Activated naive CD4-positive, alpha-beta T cell treated with anti-CD3 and anti-CD28 coated beads, Interleukin-2, amount 50 U/mL, for 16 hours (primary cell): Measurements from ENCODE around the gene ADPRM.

Source experiments
- DNase-seq: peaks from one replicate; pipeline ENCODE4 v3.0.0-alpha.2; 2020

The ADPRM gene

DNA sequence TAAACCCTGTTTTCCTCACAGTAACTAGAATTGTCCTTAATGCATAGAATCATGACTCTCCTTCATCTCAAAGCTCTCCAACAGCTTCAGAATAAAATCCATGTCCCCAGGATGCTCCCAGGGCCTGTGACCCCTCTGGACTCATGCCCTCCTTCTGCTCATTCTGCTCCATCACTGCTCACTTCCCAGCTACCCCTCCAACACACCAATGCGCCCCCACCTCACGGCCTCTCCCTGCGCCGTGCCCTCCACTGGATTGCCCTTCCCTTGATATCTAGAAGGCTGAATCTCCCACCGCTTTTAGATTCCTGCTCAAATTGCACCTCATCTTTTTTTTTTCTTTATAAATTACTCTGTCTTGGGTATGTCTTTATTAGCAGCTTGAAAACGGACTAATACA lies 45.0 kb downstream of the ADPRM start:
- DNase-seq, result no peak

DNA sequence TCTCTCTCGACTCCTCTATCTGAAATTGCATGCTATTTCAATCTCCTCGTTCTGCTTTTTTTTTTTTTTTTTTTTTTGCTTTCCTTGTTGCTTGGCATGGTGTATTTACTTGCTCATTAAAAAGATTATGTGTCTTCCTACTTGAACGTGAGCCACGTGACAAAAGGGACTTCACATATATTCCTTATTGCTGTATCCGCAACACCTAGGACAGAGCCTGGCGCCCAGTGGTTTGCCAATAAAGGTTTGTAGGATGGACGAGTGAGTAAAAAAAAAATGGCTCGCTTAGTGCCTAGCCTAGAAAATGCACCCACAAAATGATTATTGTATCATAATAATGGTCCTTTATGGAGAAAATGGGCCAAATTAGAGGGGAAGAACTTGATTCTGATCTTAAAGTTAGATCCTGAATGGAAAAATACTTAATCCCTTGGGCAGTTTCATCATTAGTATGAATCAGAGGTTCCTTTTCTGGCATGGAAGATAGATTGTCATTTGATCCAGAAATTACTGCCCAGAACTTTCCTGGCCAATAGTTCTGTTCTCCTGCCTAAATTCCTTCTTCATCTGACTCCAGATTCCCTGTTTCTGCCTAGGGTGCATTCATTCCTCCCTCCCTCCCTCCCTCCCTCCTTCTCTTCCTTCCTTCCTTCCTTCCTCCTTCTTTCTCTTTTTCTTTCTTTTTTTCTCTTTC lies 46.1 kb downstream of the ADPRM start:
- no peak for DNase-seq

DNA sequence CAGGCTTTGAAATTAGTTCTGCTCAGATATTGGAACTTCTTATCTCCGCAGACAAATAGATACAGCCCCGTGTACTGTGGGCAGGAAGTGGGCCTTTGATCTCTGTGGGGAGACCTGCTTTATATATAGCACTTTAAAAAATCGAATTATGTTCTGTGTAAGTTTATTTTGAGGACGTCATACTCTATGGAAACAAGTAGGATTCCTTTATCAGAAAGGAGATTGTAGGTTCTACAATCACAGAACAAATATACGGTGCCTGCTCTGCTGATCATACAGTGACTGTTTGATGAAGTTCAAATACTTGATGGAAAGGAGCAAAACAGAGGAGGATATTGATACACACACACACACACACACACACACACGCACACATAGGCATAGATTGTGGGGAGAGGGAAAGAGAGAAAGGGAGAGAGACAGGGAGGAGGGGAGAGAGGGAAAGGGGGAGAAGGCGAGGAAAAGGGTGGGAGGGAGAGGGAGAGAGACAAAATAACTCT lies 47.2 kb downstream of the ADPRM start:
- no peak for DNase-seq

DNA sequence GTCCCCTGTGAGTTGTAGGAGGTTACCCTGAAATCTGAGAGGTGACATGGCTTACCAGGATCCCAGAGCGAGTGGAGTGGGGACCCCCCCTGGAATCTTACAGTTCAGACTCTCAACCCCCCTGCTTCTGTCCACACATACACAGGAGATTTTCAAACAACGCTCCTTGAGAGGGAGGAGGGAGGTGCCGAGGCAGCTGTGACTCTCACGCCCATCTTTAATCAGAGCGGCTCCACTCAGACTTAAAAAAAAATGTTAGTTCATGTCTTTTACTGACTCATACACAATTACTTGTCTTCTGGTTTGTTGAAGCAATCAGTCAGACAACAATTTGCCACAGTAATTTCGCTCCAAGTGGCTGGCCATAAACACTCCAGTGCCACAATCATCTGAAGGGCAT lies 47.8 kb downstream of the ADPRM start:
- DNase-seq, result no peak

DNA sequence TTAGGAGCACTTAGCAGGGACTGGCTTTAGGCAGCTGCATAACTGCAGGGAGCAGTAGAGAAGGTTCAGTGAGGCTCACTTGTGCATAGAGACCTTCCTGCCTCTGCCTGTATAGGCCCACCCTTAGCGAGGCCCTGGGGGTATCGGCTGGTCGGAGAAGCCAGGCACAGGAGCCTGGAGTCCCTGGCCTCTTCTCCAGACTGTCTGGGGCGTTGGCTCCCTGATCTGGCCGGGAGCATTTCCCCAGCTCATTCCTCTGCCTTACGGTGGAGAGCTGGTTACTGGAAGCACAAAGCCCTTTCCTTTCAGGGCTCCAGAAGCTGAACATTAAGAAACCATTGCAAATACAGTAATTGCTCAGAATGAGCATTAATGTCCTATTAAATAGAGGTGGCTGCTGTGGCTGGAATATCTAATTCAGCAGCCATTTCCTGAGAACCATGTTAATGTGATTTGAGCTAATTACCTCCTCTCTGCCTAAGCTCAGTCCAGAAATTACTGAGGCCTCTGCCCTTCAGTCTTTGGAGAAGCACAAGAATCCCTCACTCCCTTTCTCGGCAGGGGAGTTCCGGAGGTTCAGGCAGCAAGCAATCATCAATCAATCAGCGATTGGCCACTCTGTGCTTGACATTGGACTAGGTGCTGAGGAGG lies 51.3 kb downstream of the ADPRM start:
- DNase-seq, result no peak

DNA sequence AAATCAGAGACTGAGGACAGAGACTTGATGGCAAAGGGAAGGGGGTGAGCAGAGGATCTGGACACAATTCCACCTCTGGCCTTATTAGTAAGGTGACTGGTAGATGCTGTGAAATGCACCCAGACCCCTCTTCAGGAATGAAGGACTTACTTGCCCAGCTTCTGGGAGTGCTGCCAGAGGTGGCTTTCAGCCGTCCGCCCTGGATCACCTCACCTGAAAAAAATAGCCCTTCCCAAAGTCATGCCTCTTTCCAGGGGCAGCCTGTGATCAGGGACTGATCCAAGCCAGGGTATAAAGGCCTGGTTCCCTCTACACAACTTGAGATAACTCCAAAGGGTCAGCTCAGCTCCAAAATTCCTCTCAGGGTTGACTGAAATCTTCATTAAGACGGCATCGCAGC lies 52.8 kb downstream of the ADPRM start:
- no peak for DNase-seq

DNA sequence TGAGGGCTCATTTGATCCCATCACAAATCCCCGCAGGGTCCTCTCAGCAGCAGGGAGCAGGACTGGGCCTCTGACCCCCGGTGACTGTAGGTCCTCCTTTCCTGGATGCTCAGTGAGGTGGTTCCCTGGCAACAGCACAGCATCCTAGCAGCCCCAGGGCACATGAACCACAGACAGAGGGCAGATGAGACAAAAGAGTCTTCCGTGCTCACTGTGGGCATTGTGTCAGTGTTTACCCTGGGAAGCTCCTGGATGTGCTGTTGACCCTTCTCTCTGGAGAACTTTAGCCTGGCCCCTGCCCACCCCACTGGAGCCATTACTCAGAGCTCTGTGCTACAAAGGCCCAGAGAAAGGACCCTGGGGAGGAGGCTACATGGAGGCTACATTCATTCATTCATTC lies 54.2 kb downstream of the ADPRM start:
- no peak for DNase-seq

DNA sequence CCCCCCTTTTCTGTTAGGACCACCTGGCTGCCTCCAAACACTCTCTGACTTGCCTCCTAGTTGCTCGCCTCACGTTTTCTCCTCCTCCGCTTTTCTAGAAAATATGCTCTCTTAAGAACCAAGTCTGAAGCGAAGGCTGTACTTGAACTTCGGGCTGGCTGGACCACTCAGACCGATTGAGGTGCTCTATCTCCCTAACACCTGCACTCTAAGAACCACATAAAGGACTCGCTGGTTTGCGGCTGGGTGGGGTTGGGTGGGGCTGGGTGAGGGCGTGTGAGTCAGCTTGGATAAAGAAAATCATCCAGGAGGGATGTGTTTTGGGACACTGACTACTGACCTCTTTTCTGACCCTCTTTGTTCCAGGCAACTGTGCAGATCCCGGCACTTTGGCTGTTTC lies 55.3 kb downstream of the ADPRM start:
- no peak for DNase-seq

DNA sequence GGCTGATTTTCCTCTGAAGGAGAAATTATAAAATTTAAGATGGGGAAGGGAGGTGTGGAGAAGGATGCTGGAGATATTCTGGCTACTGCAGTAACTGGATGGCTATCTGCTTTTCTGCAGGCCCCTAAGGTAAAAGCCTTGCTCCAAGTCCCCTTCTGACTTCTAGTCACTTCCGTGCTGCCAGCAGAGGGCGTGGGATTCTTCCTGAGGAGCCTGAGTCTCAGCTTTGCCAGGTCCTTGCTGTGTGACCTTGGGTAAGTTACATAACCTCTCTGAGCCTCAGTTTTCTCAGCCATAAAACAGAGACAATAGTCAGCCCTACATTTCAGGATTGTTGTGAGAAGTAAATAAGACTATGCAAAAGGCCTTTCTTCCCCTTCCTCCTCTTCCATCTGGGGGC lies 56.7 kb downstream of the ADPRM start:
- DNase-seq, result peak; percentile 16

DNA sequence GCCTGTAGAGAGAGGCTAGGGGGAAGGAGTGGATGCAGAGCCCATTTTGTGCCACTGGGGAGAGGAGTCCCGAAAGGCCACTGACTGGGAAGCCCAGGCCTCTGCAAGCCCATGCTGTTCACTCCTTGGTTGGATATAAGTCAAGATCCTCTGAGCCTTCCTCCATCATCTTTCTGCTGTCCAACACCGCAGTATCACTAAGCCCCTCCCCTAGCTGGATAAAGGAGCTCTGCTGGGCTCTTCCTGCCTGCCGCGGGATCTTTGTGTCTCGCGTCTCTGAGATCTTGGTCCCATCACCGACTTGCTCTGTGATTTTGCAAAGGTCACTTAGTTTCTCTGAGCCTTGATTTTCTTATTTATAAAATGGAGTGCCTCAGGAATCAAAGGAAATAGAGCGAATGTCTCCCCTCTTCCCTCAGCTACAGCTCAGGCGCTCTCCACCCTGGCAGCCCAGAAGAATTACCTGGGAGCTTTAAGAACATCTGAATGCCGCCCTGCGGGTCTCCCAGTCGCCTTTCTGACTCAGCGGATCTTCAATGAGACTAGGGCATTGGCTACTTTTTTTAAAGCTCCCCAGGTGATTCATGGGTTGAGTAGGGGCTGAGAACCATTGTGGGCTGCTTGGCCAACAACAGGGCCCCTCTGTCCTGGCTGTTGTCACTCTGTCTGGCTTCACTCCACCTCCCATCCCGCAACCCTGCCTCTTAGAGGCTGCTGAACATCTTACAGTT lies 57.6 kb downstream of the ADPRM start:
- no peak for DNase-seq

DNA sequence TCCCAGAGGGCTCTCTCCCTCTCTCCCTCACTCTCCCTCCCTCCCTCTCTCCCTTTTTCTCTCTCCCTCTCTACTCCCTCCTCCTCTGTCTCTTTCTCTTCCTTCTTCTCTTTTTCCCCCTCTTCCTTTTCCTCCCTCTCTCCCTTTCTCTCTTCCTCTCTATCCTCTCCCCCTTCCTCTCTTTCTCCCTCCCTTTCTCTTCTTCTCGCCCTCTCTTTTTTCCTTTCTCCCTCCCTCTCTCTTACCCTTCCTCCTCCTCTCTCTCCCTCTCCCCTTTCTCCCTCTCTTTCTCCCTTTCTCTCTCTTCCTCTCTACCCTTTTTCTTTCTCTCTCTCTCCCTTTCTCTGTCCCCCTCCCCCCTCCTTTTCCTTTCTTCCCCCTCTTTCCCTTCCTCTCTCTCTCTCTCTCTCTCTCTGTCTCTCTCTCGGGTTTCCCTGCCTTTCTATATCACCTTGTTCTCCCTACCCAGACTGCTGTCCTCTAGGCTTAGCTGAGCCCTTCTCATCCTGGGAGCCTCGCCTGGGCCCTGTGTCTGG lies 58.3 kb downstream of the ADPRM start:
- no peak for DNase-seq

DNA sequence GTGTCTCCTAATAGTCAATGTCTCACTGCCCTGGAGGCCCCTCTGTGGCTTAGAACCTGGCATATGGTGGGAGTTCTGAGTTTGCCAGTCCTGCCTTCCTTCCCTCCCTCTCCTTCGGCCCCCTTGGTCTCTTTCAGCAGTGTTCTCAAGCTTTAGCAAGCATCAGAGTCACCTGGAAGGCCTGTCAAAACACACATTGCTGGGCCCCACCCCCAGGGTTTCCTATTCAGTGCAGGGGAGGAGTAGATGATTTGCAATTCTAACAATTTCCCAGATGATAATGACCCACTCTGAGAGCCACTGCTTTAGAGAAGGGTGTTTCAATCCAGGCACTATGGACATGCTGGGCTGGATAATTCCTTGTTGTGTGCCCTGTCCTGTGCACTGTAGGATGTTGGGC lies 58.8 kb downstream of the ADPRM start:
- no peak for DNase-seq

DNA sequence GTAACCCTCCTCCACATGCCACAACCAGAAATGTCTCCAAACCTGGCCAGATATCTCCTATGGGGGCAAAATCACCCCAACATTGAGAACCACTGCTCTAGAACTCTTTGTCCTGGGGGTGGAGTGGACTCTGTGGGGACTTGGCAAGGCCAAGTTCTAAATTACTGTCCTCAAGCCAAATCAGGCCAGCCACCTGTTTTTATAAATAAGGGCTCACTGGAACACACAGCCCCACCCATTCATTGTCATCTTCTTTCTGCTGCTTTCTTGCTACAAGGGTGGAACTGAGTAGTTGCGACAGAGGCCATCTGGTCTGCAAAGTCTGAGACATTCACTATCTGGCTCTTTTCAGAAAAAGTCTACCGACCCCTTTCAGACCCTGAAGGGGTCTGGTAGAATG lies 59.2 kb downstream of the ADPRM start:
- no peak for DNase-seq

DNA sequence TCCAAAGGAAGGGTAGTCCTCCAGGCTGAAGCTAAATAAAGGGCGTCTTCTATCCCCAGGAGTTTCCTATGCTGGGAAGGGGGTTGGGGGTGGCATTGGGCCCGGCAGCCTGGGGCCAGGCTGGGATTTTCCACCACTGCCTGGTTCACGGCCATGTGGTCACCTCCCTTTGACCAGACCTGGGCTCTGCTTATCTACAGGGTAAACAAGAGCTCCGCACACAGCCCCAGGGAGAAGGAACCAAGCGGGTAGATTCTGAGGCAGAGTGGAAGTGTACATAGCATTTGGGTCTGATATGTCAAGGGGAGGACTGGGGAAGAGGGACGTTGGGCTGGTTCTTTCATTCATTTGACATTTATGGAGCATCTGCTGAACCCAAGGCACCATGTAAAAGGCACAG lies 59.7 kb downstream of the ADPRM start:
- DNase-seq, result no peak

DNA sequence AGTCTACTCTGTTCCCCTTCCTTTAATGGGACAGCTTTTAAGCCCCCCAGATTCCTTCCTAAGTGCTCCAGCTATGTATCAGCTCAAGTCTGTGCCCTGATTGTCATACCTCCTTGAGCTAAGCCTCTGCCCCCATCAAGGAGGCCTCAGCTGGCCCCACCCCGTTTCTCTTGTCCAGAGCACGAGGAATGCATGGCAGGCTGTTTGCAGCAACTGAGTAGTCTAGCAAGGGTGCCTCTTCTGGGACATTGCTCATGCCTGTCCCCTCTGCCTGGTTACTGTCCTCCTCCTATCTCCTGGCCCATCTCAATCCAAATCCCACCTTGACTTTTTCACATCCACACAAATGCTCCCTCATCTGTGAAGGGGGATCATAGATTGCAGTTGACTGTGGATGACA lies 60.3 kb downstream of the ADPRM start:
- DNase-seq, result no peak

DNA sequence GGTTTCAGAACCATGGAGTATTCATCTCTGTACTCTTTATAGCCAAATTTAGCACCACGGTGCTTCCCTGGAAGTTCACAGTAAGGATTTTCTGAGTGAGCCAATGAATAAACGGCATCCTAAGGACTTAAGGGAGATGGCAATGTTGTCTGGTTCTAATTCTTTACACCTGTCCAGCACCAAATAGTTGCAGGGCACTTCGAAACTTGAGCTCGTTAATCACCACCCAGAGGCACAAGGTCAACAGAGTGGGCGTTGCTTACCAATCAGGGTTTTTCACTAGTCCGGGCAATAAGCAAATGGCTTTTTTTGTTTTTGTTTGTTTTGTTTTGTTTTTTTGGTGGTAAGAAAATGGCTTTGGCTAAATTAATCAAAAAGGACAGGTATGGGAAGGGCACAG lies 60.7 kb downstream of the ADPRM start:
- DNase-seq, result no peak
